ENCODE data around the gene SEC22A.
A peak's percentile ranks its signal among the peaks of the same experiment; 100 is the strongest.

Gene SEC22A, protein sequence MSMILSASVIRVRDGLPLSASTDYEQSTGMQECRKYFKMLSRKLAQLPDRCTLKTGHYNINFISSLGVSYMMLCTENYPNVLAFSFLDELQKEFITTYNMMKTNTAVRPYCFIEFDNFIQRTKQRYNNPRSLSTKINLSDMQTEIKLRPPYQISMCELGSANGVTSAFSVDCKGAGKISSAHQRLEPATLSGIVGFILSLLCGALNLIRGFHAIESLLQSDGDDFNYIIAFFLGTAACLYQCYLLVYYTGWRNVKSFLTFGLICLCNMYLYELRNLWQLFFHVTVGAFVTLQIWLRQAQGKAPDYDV

DNA sequence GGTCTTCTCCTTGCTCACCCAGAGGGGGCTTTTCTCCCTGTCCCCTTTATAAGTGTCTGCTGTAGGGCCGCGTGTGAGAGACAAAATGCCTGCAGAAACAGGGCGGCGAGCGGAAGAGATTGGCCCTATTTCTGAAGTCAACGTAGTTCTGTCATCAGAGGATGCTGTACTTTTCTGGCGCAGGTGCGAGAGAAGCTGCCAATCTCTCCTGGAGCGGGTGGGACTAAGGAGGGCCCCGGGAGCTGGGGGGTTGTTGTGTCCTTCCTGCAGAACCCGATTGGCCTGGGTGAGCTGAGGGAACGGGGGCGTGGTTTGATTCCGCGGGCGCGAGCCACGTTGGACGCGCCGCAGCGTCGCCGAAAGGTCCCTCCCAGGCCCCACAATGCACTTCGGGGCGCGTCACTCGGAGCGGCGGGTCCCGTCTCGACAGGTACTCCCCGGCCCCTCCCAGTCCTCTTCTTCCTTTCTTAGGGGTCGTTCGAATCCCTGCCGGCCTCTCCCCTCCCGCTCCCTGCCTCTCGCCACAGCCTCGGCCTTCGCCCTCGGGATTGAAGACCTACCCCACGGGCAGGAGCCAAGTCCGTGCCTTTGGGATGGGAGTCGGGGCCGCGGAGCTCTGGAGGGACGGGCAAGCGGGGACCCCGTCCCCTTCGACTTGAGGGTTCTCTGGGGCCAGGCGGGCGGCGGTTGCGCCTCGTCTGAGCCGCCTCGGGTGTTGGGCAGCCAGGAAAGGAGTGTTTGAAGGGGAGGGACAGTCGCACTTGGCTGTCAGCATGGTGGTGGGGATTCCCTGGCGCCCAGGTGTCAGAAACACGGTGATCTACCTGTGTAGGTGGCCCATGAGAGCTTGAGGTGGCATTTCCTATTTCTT, at the start of gene SEC22A:
Gene SEC22A (plus strand): TSS at position 387 of the 871 bp plus-strand sequence. CDS start 7,275 bp downstream, outside the sequence.
- peak; percentile 83 to 91 for DNase-seq (ENCODE audit: low read depth in 2 of 2)

DNA sequence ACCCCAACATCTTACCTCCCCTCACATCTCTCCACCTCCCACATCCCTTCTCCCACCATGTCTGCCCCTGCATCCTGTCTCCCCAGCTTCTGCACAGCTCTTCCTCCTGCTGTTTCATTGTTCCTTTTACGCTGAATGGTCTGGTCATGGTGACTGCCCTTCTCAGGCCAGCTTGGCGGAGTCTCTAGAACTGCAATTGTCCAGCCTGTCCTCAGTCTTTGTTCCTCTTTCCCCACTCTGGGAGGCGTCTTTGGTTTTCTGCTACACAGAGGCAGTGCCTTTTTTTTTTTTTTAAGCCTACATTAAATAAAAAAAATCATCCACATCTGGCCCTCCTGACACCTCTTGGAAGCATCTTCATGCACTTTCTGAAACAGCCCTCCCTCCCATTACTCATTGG, 49.1 kb upstream of the SEC22A start:
- DNase-seq (ENCODE audit: low read depth in 2 of 2), result no peak

DNA sequence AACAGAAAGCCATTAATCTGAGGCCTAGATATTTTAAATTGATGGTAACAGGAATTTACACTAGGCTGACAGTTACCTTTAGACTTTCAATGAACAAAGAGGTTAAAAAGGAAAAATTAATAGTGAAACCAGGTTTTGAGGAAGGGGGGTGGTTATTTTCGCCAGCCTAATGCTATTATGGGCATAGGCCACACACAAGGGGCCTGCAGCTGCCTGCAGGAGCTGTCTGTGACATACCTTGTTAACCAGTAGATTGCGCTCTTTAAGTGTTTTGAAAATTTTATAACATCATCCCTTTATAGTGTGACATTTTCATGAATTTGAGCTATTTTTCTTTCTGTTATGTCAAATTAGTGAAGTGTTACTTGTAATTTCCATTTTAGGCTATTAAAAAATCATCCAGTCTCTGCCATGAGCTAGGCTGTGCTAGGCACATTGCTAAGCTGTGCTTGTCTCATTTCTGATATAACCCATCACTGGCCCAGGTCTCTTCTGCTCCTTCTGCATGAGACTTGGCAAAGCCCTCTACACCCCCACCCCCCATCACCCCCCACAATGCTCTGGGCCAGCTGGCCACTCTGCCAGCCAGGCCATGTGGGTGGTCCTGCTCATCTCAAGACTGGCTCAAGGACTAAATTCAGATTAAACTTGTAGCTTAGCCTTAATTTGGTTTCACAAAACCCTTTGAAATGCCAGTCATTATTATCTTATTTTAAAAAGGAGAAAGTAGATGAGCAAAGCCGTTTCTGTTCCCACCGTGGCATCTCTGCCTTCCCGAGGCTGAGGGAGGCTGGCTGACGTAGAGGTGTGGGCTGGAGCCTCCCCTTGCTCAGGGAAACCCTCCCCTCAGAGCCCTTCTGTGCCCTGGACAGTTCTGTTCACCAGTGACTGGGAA, 48.4 kb upstream of the SEC22A start:
- no peak for DNase-seq (ENCODE audit: low read depth in 2 of 2)

DNA sequence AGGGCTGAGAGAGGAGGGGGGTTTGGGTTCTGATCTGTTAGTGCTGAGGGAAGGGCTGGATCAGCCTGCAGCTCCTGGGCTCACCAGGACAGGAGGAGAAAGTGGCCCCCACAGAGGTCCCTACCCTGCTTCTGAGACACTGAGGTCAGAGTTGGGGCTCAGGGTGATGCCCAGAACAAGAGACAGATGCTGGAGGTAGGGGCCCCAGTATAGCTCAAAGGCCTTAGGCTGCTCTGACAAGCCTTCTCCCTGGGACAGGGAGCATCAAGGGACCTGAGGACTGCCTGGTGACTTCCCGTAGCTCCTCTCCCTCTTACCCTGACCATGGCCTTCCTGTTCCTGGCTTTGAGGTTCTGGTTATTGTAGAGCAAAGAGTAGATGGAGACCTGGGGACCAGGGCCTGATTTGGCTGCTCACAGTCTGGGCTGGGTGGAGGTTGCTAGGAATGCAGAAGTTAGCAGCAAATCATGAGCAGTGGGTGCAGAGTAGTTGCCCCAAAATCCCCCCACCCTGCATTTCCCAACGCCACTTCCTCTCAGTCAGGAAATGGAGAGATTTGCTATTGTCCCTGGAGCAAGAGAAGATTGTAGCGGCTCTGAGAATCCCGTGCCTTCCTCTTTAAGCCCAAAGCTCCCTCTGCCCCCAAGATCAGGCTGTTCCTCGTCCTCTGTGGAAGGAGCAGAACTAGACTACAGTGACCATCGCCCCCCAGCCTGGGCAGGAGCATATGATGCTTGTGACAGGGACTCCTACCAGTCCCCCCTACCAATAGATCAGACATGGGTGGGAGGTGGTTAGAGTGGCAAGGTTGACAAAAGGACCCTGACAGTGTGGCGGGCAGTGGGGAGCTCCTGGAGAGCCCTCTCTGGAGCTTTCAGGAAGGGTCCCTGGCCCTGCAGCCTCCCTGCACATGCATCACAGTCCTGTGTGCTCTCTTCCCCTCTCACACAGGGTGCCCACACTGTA, 47.4 kb upstream of the SEC22A start:
- DNase-seq (ENCODE audit: low read depth in 2 of 2), result no peak

DNA sequence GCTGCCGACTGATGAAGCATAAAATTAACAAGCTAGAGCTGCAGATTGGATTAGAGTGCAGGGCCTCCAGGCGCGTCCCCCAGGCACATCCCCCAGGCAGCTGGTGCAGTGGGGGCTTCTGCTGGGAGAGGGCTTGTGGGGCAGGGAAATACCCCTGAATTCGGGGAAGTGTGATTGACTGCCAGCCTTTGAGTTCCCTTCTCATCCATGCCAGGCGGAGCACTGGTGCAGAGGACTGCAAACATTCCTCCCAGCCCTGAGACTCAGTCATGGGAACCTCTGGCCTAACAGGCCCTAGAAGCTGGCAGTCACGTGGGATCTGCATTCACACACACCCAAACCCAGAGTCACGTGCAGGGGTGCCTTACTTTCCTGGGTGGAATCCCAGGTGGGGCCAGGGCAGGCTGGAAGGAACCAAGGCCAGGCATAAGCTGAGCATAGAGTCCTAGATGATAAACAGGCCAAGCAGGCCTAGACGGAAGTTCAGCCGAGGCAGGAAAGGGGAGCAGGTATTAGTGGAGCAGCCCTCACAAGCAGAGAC, 46.2 kb upstream of the SEC22A start:
- no peak for DNase-seq (ENCODE audit: low read depth in 2 of 2)

DNA sequence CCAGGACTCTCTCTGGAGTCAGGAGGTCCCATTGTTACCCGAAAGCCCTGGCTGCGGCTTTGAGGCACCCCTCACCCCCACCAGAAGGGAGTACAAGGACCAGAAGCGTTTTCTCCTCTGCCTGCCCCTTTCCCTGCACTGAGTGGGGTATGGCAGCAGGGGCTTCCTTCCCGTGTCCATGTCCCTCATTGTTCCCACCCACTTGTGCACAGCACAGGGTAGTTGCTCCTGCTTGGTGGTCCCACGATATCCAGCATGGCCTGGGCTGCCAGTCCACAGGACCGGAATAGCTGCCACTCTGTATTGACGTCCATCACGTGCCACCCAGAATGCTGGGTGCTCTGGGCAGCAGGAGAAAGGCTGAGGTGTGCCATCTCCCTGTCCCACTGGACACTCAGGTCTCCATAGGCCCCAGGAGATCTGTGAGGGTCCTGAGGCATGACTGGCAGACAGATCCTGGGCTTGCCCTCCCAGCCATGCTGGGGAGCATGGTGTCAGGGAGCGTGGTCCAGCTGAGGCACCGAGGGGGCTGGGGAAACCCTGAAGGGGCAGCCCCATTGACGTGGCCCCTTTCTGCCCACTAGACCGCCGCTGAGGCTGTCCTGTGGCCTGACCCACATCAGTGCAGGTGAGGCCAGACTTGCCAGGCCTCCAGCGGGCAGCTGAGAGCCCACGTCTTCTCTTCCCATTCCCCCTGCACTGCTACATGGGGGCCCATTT, 45.3 kb upstream of the SEC22A start:
- DNase-seq (ENCODE audit: low read depth in 2 of 2), result no peak

DNA sequence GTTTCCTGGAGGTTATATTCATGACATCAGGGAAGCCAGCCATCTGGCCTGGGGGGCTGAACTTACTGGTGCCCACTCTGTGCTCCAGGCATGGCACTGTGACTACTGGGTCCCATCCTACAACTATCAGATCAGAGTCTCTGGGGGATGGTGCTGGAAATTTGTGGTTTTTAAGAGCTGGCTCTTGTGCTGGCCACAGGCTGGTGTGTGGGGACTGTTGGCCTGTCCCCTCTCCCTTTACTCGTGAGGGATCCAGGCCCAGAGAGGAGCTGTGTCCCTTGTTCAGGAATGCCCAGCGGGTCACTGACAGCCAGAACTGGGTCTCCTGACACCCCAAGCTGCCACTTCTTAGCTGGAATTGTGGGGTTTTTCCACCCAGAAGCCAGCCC, 44.5 kb upstream of the SEC22A start:
- no peak for DNase-seq (ENCODE audit: low read depth in 2 of 2)

DNA sequence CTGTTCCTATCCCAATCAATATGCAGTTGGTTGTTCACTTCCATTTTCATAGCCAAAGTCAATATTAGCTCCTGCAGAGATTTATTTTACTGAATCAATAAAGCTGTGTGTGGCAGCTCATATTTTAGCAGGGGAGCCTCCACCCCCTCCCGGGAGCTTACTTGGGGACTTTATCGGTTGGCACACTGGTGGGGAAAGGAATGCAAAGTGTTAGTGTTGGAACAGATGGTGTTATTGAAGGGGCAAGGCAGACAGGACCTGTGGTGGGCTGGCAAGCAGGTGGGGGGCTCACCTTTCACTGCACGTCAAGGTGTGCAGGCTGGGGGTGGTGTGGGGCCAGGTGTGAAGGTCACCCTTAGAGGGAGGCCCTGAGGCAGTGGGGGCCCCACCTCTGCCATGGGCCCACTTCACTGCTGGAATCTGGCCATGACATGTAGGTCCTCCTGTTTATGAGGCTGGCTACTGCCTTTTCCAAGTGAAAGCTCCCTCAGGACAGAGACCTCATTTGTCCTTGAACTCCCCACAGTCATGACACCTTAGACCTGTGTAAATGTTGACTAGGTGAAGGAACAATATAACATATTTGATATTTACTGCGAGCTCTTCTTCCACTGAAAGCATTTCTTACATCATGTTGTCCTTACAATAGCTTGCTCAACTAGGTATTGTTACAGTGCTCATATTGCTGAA, 44.0 kb upstream of the SEC22A start:
- no peak for DNase-seq (ENCODE audit: low read depth in 2 of 2)

DNA sequence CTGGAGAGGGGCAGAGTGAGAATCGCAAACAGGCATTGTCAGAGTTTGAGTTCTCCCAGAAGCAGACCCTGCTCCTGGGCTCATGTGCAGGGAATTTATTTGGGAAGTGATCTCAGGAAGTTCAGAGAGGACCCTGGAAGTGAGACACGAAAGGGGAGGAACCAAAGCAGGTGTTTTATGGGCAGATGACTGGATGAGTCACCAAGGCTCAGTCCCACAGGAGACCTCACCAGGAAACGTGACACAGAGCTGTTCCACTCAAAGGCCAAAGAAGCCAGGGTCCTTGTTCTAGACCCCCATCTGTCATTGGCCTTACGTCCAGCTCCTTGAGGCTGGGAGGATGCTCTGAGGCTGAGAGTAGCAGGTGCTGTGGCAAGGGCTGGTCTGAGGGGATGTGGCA, 43.4 kb upstream of the SEC22A start:
- no peak for DNase-seq (ENCODE audit: low read depth in 2 of 2)

DNA sequence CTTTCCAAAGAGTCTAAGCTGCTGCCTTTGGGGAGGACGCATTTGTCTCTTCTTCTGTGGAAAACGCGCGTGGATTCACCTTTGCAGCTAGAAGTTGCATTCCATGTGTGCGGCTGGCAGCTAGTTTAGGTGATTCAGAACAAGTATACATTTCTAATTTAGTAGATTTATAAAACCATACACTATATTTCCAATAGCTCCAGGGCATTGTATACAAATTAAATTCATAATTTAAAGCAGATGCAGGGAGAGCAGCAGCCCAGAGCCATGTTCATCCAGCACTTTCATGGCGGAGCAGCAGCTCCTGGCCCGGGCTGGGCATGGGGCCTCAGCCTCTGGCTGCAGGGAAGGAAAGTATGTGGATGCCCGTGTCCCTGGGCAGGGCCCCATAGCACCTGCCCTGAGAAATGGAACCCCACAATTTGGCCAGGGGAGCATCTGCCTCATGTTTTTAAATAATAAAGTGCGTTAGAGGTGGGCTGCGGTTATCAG, 42.8 kb upstream of the SEC22A start:
- DNase-seq (ENCODE audit: low read depth in 2 of 2), result no peak

DNA sequence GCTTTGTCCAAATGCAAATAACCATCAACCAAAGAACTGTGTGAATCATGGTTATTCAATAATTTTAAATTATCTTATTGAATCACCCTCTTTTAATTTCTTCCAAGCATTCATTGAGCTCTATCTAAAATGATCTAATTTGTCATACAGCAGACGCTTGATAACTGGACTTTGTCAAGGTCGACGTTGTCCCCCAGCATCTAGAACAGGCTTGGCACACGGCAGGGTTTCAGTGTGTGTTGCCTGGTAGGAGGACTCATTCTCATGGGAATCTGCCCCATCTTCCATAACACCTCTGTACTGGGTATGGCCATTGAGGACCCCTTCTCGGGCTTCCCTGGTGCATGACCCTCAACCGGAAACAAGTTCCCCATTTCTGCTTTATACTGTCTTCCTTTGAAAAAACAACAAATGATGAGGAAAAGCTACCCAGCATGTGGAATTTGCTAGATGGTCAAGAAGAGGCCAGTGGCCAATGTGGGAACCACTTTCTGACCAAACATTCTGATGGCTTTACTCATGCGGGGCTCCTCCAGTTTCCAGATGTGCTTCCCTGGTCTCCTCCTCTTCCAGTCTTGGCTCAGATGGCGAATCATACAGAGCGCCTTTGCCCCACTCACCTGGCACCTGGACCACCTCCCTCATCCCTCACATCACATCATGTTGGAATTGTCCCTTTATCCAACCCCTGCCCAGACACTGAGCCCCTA, 41.7 kb upstream of the SEC22A start:
- DNase-seq (ENCODE audit: low read depth in 2 of 2), result no peak

DNA sequence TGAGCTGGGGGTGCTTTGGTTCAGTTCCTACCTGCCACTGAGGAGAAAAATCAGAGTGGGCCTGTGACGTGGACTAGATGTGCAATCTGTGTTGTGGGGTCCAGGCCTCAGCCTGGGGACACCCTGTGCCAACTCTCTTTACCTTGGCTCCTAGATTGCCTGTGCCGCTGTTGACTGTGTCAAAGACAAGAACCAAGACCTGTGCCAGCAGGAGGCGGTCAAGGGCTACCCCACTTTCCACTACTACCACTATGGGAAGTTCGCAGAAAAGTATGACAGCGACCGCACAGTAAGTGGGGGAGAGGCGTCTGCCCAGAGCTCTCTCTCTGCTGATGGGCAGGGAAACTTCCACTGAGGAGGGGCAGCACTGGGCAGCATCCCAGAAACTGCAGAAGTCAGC, 40.6 kb upstream of the SEC22A start:
- no peak for DNase-seq (ENCODE audit: low read depth in 2 of 2)

DNA sequence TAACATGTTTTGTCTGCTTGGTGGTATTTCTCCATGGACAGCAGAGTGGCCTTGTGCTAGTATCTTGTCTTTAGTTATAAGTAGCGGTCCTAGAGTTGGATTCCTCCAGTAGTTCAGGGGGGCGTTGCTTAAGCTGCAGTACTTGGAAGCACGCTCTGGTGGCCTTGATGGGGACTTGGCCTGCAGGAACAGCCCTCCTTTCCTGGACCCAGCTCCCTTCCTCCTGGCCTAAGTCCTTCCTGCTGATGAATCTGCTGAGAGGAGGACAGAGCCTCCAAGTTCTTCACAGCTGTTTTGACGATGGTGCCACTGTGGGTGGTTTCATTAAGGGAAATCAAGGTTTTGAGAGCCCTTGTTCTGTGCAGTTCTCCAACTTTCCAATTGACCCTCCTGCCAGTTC, 38.6 kb upstream of the SEC22A start:
- no peak for DNase-seq (ENCODE audit: low read depth in 2 of 2)

DNA sequence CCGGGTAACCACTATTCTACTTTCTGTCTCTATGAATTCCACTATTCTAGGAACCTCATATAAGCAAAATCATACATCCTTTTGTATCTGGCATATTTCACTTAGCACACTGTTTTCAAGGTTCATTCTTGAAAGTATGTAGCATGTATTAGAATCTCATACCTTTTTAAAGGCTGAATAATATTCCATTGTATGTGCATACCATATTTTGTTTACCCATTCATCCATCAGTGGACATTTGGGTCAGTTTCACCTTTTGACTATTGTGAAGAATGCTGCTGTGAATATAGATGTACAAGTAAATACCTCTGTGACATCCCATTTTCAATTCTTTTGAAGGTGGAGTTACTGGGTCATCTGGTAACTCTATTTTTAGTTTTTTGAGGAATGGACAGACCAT, 36.6 kb upstream of the SEC22A start:
- DNase-seq (ENCODE audit: low read depth in 2 of 2), result no peak

DNA sequence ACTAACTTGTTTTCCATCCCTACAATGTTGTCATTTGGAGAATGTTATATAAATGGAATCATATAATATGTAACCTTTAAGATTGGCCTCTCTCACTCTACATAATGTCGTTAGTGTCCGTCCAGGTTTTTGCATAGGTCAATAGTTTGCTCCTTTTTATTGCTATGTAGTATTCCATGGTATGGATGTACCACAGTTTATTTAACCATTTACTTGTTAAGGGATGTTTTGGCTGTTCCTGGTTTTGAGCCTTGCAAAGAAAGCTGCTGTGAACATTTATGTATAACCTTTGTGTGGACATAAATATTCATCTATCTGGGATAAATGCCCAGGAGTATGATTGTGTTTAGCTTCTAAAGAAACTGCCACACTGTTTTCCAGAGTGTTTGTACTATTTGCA, 34.1 kb upstream of the SEC22A start:
- no peak for DNase-seq (ENCODE audit: low read depth in 2 of 2)

DNA sequence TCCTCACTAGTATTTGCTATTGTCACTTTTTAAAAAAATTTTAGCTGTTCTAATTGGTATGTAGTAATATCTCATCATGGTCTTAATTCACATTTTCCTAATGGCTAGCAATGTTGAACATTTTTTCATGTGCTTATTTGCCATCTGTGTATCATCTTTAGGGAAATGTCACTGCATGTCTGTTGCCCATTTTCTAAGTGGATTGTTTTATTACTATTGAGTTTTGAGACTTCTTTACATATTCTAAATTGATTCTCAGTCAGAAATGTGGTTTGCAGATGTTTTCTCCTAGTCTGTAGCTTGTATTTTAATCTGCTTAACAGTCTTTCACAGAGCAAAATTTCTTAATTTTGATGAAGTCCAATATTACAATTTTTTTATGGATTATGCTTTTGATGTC, 33.6 kb upstream of the SEC22A start:
- DNase-seq (ENCODE audit: low read depth in 2 of 2), result no peak

DNA sequence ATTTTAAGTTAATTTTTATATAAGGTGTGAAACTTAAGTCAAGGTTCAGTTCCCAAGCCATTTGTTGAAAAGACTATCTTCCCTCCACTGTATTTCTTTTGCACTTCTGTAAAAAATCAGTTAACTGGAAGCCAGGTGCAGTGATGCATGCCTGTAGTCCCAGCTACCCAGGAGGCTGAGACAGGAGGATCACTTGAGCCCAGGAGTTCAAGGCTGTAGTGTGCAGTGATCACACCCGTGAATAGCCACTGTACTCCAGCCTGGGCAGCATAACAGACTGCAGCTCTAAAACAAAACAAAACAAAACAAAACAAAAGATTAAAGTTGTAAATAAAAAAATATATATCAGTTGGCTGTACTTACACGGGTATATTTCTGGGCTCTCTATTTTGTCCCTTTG, 33.1 kb upstream of the SEC22A start:
- DNase-seq (ENCODE audit: low read depth in 2 of 2), result no peak

DNA sequence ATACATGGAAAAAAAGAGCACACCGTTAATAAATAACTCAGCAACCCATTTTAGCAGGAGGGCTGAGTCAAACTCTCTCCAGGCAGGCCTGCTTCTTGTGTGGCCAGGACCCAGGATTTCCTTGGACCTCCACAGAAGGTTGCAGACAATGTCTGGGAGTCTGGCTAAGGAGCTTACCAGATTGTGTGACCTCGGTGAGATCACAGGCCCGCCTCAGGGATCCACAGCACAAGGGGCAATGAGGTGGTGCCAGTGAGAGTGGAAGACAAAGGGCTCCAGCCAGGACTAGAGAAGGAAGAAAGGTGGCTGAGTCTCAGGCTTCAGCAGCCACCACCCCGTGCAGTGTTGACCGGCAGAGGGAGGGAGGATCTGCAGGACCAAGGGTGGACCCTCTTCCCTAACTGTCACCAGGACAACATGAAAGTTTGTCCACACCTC, 32.2 kb upstream of the SEC22A start:
- no peak for DNase-seq (ENCODE audit: low read depth in 2 of 2)

DNA sequence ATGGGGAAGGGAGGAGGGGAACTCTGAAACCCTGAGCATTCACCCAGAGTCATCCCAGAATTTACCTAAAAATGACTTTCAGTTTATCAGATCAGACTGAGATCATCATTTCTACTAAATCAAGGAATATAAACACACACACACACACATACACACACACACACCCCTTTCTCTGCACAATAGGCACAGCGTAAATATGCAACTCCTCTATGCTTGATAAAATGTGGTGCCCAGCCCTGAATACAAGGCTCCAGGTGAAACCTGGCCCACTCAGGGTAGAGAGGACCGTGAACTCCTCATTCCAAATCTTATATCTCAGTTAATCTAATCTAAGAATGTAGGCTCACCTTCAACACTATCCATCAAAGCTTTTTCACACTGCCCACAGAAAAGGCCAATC, 31.8 kb upstream of the SEC22A start:
- DNase-seq (ENCODE audit: low read depth in 2 of 2), result no peak

Data from stimulated activated CD8-positive, alpha-beta memory T cell treated with anti-CD3 and anti-CD28 coated beads, Interleukin-15, amount 100 ng/mL, for 4 hours (primary cell).